Activated CD4-positive, alpha-beta T cell treated with anti-CD3 and anti-CD28 coated beads for 36 hours (primary cell): ENCODE data around the gene DYNC2I2. TPM values are rescaled to one million over a fixed set of nuclear protein-coding genes. Genes with fewer than 3 reads are reported as not detected.
"Not testable (repeated sequence)": the region's sequence is repeated elsewhere in the genome, so short reads cannot be mapped to it uniquely, and the experiment has no call there.

Experiments
- ATAC-seq: fragments of 200-7000 bp; cut with Tn5 transposase; one replicate; pipeline ENCODE4 v1.10.0; 2021; ENCODE audit warnings: mild to moderate bottlenecking, moderate library complexity
- CTCF ChIA-PET: fragments of 350-600 bp; sonication (Branson Sonifier 250); formaldehyde crosslinking; loops from one replicate; lab custom pipeline; 2021; ENCODE audit warnings: antibody characterized with exemption; lab: Charles Lee
- POLR2A ChIA-PET: fragments of 350-600 bp; sonication (Branson Sonifier 250); formaldehyde crosslinking; loops from one replicate; lab custom pipeline; 2021; ENCODE audit warnings: antibody characterized with exemption, inconsistent platforms; lab: Charles Lee
- DNase-seq: peaks from one replicate; pipeline ENCODE4 v3.0.0-alpha.2; 2020
- H3K27ac Mint-ChIP-seq: one replicate; pipeline ENCODE4 v1.8.0; 2021; ENCODE audit warnings: mixed read lengths
- H3K27me3 Mint-ChIP-seq: one replicate; pipeline ENCODE4 v1.8.0; 2021; ENCODE audit warnings: mixed read lengths
- H3K36me3 Mint-ChIP-seq: one replicate; pipeline ENCODE4 v1.8.0; 2021; ENCODE audit warnings: low read depth, mixed read lengths
- H3K4me1 Mint-ChIP-seq: one replicate; pipeline ENCODE4 v1.8.0; 2021; ENCODE audit warnings: mixed read lengths
- H3K4me3 Mint-ChIP-seq: one replicate; pipeline ENCODE4 v1.8.0; 2021; ENCODE audit warnings: mild to moderate bottlenecking, moderate library complexity, mixed read lengths
- H3K9me3 Mint-ChIP-seq: one replicate; pipeline ENCODE4 v1.8.0; 2021; ENCODE audit warnings: low read depth, mixed read lengths
- intact Hi-C, 2 experiments: fragments of 100-400 bp; cut with DNase I in 1 of 2; cut with micrococcal nuclease in 1 of 2; formaldehyde crosslinking; loops; one replicate each; pipeline versions ENCODE4 v1.14.2 to v1.15.1; 2022 to 2024; cut with DNase I, micrococcal nuclease
- total RNA-seq, 2 experiments: library from RNA; stranded (reverse); gene quantifications; one replicate each; pipeline ENCODE4 v1.2.3, GENCODE V29; 2021

The DYNC2I2 gene
- total RNA-seq, 2 experiments from 2014 or later = 26.7 to 35.7 TPM

GRCh38 chr9:128699096-128699795 is 42.6 kb upstream of the DYNC2I2 start:
- H3K9me3 Mint-ChIP-seq = not testable (repeated sequence)
- POLR2A ChIA-PET = interaction anchor here (0.8 to 1.3 kb wide), 2 partner anchors 25 to 45 kb away, joined by 3 read pairs; partner anchors contain the start of gene ZDHHC12

DNA sequence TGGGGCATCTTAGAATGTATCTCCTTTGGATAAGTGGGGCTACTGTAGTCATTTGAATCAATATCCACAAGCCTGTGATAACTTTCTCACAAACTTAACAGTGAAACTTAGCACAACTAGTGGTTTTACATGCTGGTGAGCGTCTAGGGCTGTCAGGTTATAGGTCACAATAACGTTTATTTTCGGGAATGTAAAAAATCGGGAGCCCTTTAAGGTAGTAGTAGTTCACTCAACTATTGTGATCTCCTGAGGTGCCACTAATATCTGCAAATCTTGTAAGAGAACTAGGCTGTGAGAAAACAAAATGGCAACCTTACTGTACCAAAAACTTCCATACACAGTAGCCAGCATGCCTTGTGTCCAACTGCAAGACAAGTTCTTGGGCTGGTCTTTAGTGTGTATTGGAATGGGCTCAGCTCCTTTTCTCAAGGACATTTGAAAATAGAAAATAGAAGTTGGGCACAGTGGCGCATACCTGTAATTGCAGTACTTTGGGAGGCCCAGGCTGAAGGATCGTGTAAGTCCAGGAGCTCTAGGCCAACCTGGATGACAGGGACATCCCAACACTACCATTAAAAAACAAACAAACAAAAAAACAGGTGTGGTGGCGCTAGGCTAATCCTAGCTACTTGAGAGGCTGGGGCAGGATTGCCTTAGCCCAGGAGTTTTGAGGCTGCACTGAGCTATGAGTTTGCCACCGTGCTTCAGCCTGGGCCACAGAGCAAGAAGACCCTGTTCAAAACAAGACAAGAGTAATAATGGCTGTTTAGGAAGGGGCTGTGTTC is 40.5 kb upstream of the DYNC2I2 start:
- Mint-ChIP-seq H3K4me3 (no peak overlapping the region), H3K27me3 (no peaks in the 10 kb centered on the region), H3K36me3 (peaks cover 46% of the 10 kb centered on the region), H3K4me1 (peaks cover 17% of the 10 kb centered on the region), H3K27ac (no peak overlapping the region), H3K9me3 (no peaks in the 10 kb centered on the region)
- ATAC-seq = no peak
- intact Hi-C loops = no loop called here
- DNase-seq = no peak
- ChIA-PET CTCF (interaction anchor here (0.6 to 1.4 kb wide), 4 partner anchors 10 to 121 kb away, joined by 3 to 6 read pairs (median 3); partner anchors contain the start of gene ENDOG), POLR2A (interaction anchor here (0.5 to 1.8 kb wide), 6 partner anchors 8 to 237 kb away, joined by 3 to 7 read pairs (median 4); partner anchors contain the start of gene SET)

More at GRCh38 chr9:128699096-128699795, 42.6 kb upstream of the DYNC2I2 start:
- DNase-seq, intact Hi-C loops, ATAC-seq, H3K27ac Mint-ChIP-seq, H3K4me3 Mint-ChIP-seq, H3K4me1 Mint-ChIP-seq, H3K27me3 Mint-ChIP-seq: not testable (repeated sequence)
- peaks cover 29% of the 10 kb centered on the region for H3K36me3 Mint-ChIP-seq
- CTCF ChIA-PET = interaction anchor here (0.6 to 1.5 kb wide), 2 partner anchors 119 to 403 kb away, joined by 3 to 7 read pairs; partner anchors contain the start of gene ENDOG

DNA sequence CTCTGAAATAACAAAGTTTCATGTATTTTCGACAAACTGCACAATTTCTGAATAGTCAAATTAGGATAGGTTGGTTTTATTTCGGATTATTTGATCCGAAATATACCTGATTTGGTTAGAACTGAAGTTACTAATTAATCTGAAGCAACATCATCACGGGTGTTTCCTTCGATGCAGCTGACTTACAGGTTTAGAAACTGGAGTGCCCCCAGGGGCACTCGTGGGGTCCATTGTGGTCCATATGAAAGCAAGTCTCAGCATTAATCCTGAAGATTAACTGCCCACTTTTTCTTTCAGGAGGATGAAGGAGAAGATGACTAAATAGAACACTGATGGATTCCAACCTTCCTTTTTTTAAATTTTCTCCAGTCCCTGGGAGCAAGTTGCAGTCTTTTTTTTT is 37.7 kb upstream of the DYNC2I2 start:
- H3K27ac Mint-ChIP-seq = peak overlapping the region; percentile 42
- intact Hi-C loops = no loop called here
- DNase-seq (no peak), ATAC-seq (no peak)
- ChIA-PET POLR2A (no interaction called here), CTCF (interaction anchor here (0.6 to 4.4 kb wide), 2 partner anchors 8 to 101 kb away, joined by 3 to 24 read pairs; partner anchors contain the start of gene PKN3)
- peaks cover 22% of the 10 kb centered on the region for H3K4me1 Mint-ChIP-seq
- no peaks in the 10 kb centered on the region for H3K9me3 Mint-ChIP-seq
- no peaks in the 10 kb centered on the region for H3K27me3 Mint-ChIP-seq
- H3K36me3 Mint-ChIP-seq = peaks cover 63% of the 10 kb centered on the region
- no peak overlapping the region for H3K4me3 Mint-ChIP-seq

GRCh38 chr9:128693738-128694137 is 37.1 kb upstream of the DYNC2I2 start:
- intact Hi-C loops, DNase-seq, H3K4me3 Mint-ChIP-seq, H3K27me3 Mint-ChIP-seq, H3K9me3 Mint-ChIP-seq, ATAC-seq: not testable (repeated sequence)
- POLR2A ChIA-PET = interaction anchor here (0.6 to 1.2 kb wide), 2 partner anchors 12 to 31 kb away, joined by 3 to 5 read pairs; partner anchors contain the start of gene ZDHHC12
- peaks cover 22% of the 10 kb centered on the region for H3K4me1 Mint-ChIP-seq
- CTCF ChIA-PET = interaction anchor here (0.6 to 4.4 kb wide), 5 partner anchors 8 to 102 kb away, joined by 3 to 24 read pairs (median 3); partner anchors contain the start of gene PKN3
- peaks cover 63% of the 10 kb centered on the region for H3K36me3 Mint-ChIP-seq
- peak overlapping the region; percentile 18 for H3K27ac Mint-ChIP-seq

GRCh38 chr9:128690684-128691034 is 34.0 kb upstream of the DYNC2I2 start:
- Mint-ChIP-seq H3K4me3 (peak overlapping the region; percentile 99), H3K36me3 (peaks cover 49% of the 10 kb centered on the region), H3K27ac (peak overlapping the region; percentile 100), H3K4me1 (peaks cover 50% of the 10 kb centered on the region), H3K9me3 (no peaks in the 10 kb centered on the region), H3K27me3 (no peaks in the 10 kb centered on the region)
- no peak for DNase-seq
- ChIA-PET POLR2A (interaction anchor here (1.3 kb wide), 1 partner anchor 138 kb away, joined by 3 read pairs; the partner anchor contains the start of gene SPTAN1), CTCF (interaction anchor here (1.0 to 4.4 kb wide), 3 partner anchors 10 to 13 kb away, joined by 3 to 24 read pairs (median 4); partner anchors contain the start of gene PKN3)
- intact Hi-C loops = no loop called here
- no peak for ATAC-seq

DNA sequence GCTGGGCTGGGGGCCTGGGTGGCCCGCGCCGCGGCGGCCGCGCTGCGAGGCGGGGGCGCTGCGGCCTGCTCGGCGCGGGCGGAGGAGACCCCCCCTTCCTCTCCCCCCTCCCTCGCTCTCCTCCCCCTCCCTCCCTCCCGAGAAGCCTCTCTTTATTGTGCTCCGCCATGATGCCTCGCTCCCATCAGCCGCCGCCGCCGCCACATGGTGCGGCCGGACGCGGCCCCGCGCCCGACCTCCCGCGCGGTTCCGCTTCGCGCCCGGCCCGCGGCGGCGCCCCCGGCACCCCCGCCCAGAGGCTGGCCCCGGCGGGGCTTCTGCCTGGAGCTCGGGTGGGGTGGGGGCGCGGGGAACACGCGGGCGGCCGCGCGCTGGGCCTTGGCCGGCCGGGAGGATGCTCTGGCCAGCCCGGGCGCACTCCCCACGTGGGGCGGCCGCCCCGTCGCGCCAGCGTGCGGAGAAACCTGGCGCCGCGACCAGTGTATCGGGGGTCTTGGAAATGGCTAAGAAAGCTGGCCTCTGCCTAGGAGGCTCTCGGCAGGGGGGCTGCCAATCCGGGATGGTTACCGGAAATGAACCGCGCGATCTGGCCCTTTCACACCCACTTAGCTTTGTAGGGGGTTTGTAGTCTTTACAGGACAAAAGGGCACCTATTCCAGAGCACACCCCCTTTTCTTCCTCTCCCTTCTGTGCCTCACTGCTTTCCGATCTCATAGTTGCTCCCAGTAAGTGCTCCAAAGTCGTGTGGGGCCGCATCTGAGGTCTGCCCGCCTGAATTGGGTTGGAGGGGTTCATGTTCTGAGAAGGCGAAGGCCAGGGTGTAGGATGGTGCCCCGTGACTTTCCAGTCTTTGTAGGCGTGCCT is 33.4 kb upstream of the DYNC2I2 start:
- Mint-ChIP-seq H3K4me3 (peak overlapping the region; percentile 99), H3K36me3 (peaks cover 46% of the 10 kb centered on the region), H3K27me3 (no peaks in the 10 kb centered on the region), H3K9me3 (no peaks in the 10 kb centered on the region), H3K4me1 (peaks cover 56% of the 10 kb centered on the region), H3K27ac (peak overlapping the region; percentile 100)
- ChIA-PET CTCF (interaction anchor here (1.0 to 4.4 kb wide), 2 partner anchors 12 to 13 kb away, joined by 3 to 24 read pairs; partner anchors contain the start of gene PKN3), POLR2A (interaction anchor here (0.6 to 1.3 kb wide), 2 partner anchors 137 to 212 kb away, joined by 3 to 6 read pairs; partner anchors contain the start of gene SPTAN1)
- peak; percentile 71 for DNase-seq
- intact Hi-C loops = loop anchor here (1.0 to 5.0 kb wide), 21 partner anchors 12 to 903 kb away; partner anchors contain the start of genes DOLK (in 2 of the 2), ENDOG (in 2 of the 2), NUP188 (in 2 of the 2) and ZDHHC12 (in 2 of the 2)
- no peak for ATAC-seq

DNA sequence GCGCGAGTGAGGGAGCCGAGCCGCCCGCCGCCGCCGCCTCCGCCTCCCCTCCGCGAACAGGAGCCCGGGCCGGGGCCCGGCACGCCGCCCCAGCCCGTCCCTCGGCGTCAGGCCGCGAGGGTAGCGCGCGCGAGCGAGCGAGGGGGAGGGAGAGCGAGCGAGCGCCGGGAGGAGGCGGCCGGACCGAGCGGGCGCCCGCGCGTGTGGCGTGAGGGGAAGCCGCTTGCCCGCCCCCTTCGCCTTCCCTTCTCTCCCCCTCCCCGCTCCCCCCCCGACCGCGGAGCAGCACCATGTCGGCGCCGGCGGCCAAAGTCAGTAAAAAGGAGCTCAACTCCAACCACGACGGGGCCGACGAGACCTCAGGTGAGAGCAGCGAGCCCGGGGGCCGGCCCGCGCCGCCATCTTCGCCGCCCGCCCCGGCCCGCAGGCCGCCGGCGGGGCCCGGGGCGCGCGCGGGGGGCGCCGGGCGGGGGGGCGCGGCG is 32.7 kb upstream of the DYNC2I2 start:
- no peak overlapping the region for H3K27ac Mint-ChIP-seq
- H3K27me3 Mint-ChIP-seq = no peaks in the 10 kb centered on the region
- intact Hi-C loops = loop anchor here (1.0 to 5.0 kb wide), 21 partner anchors 13 to 902 kb away; partner anchors contain the start of genes DOLK (in 2 of the 2), ENDOG (in 2 of the 2), NUP188 (in 2 of the 2) and ZDHHC12 (in 2 of the 2)
- ATAC-seq (no peak), DNase-seq (no peak)
- H3K36me3 Mint-ChIP-seq = peaks cover 40% of the 10 kb centered on the region
- peaks cover 63% of the 10 kb centered on the region for H3K4me1 Mint-ChIP-seq
- POLR2A ChIA-PET = interaction anchor here (0.6 to 2.1 kb wide), 4 partner anchors 8 to 232 kb away, joined by 3 to 4 read pairs (median 4); partner anchors contain the start of gene SPTAN1
- peak overlapping the region; percentile 38 for H3K4me3 Mint-ChIP-seq
- CTCF ChIA-PET = interaction anchor here (1.6 kb wide), 1 partner anchor 13 kb away, joined by 3 read pairs; the partner anchor contains the start of gene PKN3
- no peaks in the 10 kb centered on the region for H3K9me3 Mint-ChIP-seq

DNA sequence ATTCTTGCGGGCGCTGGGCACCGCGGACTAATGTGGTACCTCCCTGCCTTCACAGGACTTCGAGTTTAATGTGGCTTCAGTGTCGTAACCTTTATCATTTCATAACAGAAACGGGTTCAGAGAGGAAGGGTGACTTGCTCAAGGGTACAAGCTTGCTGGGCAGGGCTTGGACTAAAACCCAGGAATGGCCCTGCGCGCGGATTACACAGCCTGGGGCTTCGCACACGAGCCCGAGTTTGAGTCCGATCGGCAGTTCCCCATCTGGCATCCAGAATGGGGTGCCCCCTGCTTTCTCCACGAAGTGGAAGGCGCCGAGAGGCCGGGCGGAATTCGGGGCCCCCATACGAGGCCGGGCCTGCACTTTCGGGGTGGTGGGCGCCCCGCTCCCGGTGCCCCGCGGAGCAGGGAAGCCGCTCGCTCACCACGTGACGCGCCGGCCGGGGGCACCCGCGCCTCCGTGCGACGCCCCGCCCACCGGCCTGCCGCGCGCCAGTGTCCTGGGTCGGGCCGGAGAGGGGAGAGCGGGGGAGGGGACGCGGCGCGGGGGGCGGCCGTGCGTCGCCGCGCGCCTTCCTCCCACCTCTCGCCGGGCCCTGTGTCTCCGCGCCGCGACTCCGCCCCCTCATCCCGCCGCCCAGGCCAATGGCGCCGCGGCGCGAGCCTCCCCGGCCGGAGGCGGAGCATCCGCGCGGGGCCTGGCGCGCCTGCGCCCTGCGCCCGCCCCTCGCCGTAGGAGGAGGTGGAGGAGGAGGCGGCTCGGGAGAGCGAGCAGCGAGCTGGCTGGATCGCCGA is 32.0 kb upstream of the DYNC2I2 start, which contains the start of gene SET:
Gene SET, plus strand, starts transcription at position 722 of the 792 bp plus-strand sequence. CDS start 361 bp downstream, outside the sequence.
- ChIA-PET CTCF (interaction anchor here (1.6 kb wide), 1 partner anchor 13 kb away, joined by 3 read pairs; the partner anchor contains the start of gene PKN3), POLR2A (interaction anchor here (0.6 to 2.1 kb wide), 3 partner anchors 9 to 231 kb away, joined by 3 to 4 read pairs (median 4); no protein-coding TSS in a partner anchor)
- DNase-seq (peak; percentile 96), ATAC-seq (peak; percentile 71)
- Mint-ChIP-seq H3K9me3 (no peaks in the 10 kb centered on the region), H3K4me1 (peaks cover 61% of the 10 kb centered on the region), H3K27ac (peak within 1 kb of the TSS; percentile 94), H3K4me3 (peak within 1 kb of the TSS; percentile 99), H3K36me3 (peaks cover 38% of the 10 kb centered on the region), H3K27me3 (no peaks in the 10 kb centered on the region)
- intact Hi-C loops = loop anchor here (1.0 to 5.0 kb wide), 22 partner anchors 14 to 901 kb away; partner anchors contain the start of genes DOLK (in 2 of the 2), ENDOG (in 2 of the 2), NUP188 (in 2 of the 2) and ZDHHC12 (in 2 of the 2)

GRCh38 chr9:128687453-128687852 is 30.8 kb upstream of the DYNC2I2 start:
- H3K4me3 Mint-ChIP-seq = peak overlapping the region; percentile 10
- CTCF ChIA-PET = interaction anchor here (1.2 kb wide), 1 partner anchor 10 kb away, joined by 3 read pairs; no protein-coding TSS in a partner anchor
- H3K36me3 Mint-ChIP-seq = peaks cover 31% of the 10 kb centered on the region
- H3K9me3 Mint-ChIP-seq = no peaks in the 10 kb centered on the region
- peak overlapping the region; percentile 67 for H3K27ac Mint-ChIP-seq
- intact Hi-C loops = loop anchor here (5.0 kb wide), 3 partner anchors 130 to 900 kb away; partner anchors contain the start of genes CDK9 (in 1 of the 2), DOLK (in 1 of the 2), ENDOG (in 1 of the 2) and NUP188 (in 1 of the 2)
- POLR2A ChIA-PET = interaction anchor here (2.1 kb wide), 1 partner anchor 16 kb away, joined by 4 read pairs; no protein-coding TSS in a partner anchor
- no peaks in the 10 kb centered on the region for H3K27me3 Mint-ChIP-seq
- ATAC-seq (no peak), DNase-seq (no peak)
- peaks cover 58% of the 10 kb centered on the region for H3K4me1 Mint-ChIP-seq
